WTC11 (cell line): ENCODE results near the gene OSBPL5. TPM values are rescaled to one million over a fixed set of nuclear protein-coding genes. Genes with fewer than 3 reads are reported as not detected.
A peak's percentile ranks its signal among the peaks of the same experiment; 100 is the strongest.

Experiments used
- ATAC-seq: fragments of 200-7000 bp; cut with Tn5 transposase; 2 replicates; pipeline ENCODE4 v1.10.0; 2021; ENCODE audit warnings: mild to moderate bottlenecking, moderate library complexity
- CTCF ChIA-PET: fragments of 300-600 bp; sonication (Branson Sonifier 250); formaldehyde crosslinking; loops from one replicate; lab custom pipeline; 2021; ENCODE audit warnings: antibody characterized with exemption; lab: Charles Lee
- POLR2A ChIA-PET: fragments of 350-600 bp; sonication (Branson Sonifier 250); formaldehyde crosslinking; loops from one replicate; lab custom pipeline; 2021; ENCODE audit warnings: antibody characterized with exemption; lab: Charles Lee
- DNase-seq: peaks from one replicate; pipeline ENCODE4 v3.0.0; 2021; ENCODE audit warnings: low spot score
- H3K27ac Mint-ChIP-seq: 2 replicates; pipeline ENCODE4 v1.8.0; 2021; ENCODE audit warnings: mixed read lengths
- H3K27me3 Mint-ChIP-seq: 2 replicates; pipeline ENCODE4 v1.8.0; 2021; ENCODE audit warnings: low read depth, mild to moderate bottlenecking, moderate library complexity, mixed read lengths
- H3K36me3 Mint-ChIP-seq: 2 replicates; pipeline ENCODE4 v1.8.0; 2021; ENCODE audit warnings: mixed read lengths
- H3K4me1 Mint-ChIP-seq: 2 replicates; pipeline ENCODE4 v1.8.0; 2022; ENCODE audit warnings: mixed read lengths
- H3K4me3 Mint-ChIP-seq: 2 replicates; pipeline ENCODE4 v1.8.0; 2021; ENCODE audit warnings: mild to moderate bottlenecking, moderate library complexity, mixed read lengths
- H3K9me3 Mint-ChIP-seq: 2 replicates; pipeline ENCODE4 v1.8.0; 2021; ENCODE audit warnings: mixed read lengths
- ATF1 ChIP-seq: sonication (generic); formaldehyde crosslinking; IDR thresholded peaks from 2 replicates; pipeline ENCODE4 v1.8.1; 2023; ENCODE audit warnings: mild to moderate bottlenecking, moderate library complexity, missing genetic modification reagents
- CBFB ChIP-seq: sonication (generic); formaldehyde crosslinking; IDR thresholded peaks from 2 replicates; pipeline ENCODE4 v1.8.1; 2022; ENCODE audit warnings: mild to moderate bottlenecking, low read depth, missing genetic modification reagents
- CREB1 ChIP-seq: sonication (generic); formaldehyde crosslinking; IDR thresholded peaks from 2 replicates; pipeline ENCODE4 v1.8.0; 2023; ENCODE audit warnings: mild to moderate bottlenecking, missing genetic modification reagents
- CREM ChIP-seq: sonication (generic); formaldehyde crosslinking; IDR thresholded peaks from 2 replicates; pipeline ENCODE4 v1.8.1; 2022; ENCODE audit warnings: mild to moderate bottlenecking, missing genetic modification reagents, moderate library complexity
- E2F5 ChIP-seq: sonication (generic); formaldehyde crosslinking; IDR thresholded peaks from 2 replicates; pipeline ENCODE4 v1.8.1; 2022; ENCODE audit warnings: mild to moderate bottlenecking, moderate library complexity, missing genetic modification reagents
- ELF4 ChIP-seq: sonication (generic); formaldehyde crosslinking; IDR thresholded peaks from 2 replicates; pipeline ENCODE4 v1.8.1; 2022; ENCODE audit warnings: low read depth, mild to moderate bottlenecking, moderate library complexity, missing genetic modification reagents
- EMX1 ChIP-seq: fragments of 250-450 bp; sonication (Bioruptor Pico); IDR thresholded peaks from 2 replicates; pipeline ENCODE4 v1.8.0; 2021; ENCODE audit warnings: mild to moderate bottlenecking
- ERG ChIP-seq: fragments of 250-450 bp; sonication (Bioruptor Pico); IDR thresholded peaks from 2 replicates; pipeline ENCODE4 v1.8.0; 2021; ENCODE audit warnings: mild to moderate bottlenecking
- FOXP1 ChIP-seq: sonication (generic); formaldehyde crosslinking; IDR thresholded peaks from 2 replicates; pipeline ENCODE4 v1.8.0; 2022; ENCODE audit warnings: missing genetic modification reagents, mild to moderate bottlenecking, moderate library complexity, borderline replicate concordance
- GRHL2 ChIP-seq: fragments of 250-450 bp; sonication (Bioruptor Pico); IDR thresholded peaks from 2 replicates; pipeline ENCODE4 v1.8.0; 2022; ENCODE audit warnings: mild to moderate bottlenecking, moderate library complexity; ENCODE audit not compliant: insufficient replicate concordance, severe bottlenecking
- HMGA2 ChIP-seq: fragments of 250-450 bp; sonication (Bioruptor Pico); IDR thresholded peaks from 2 replicates; pipeline ENCODE4 v1.4.0; 2021; ENCODE audit warnings: mild to moderate bottlenecking, moderate library complexity
- HMGXB4 ChIP-seq: sonication (generic); formaldehyde crosslinking; IDR thresholded peaks from 2 replicates; pipeline ENCODE4 v1.8.1; 2023; ENCODE audit warnings: mild to moderate bottlenecking, moderate library complexity, missing genetic modification reagents
- KAT7 ChIP-seq: sonication (generic); formaldehyde crosslinking; IDR thresholded peaks from 2 replicates; pipeline ENCODE4 v1.8.1; 2023; ENCODE audit warnings: missing genetic modification reagents, mild to moderate bottlenecking, borderline replicate concordance
- MXD4 ChIP-seq: fragments of 250-450 bp; sonication (Bioruptor Pico); IDR thresholded peaks from 2 replicates; pipeline ENCODE4 v1.8.0; 2021; ENCODE audit warnings: mild to moderate bottlenecking, moderate library complexity, borderline replicate concordance
- MYBL2 ChIP-seq: sonication (generic); formaldehyde crosslinking; IDR thresholded peaks from 2 replicates; pipeline ENCODE4 v1.8.1; 2023; ENCODE audit warnings: mild to moderate bottlenecking, moderate library complexity, missing genetic modification reagents
- NFATC4 ChIP-seq: fragments of 250-450 bp; sonication (Bioruptor Pico); IDR thresholded peaks from 2 replicates; pipeline ENCODE4 v1.9.0; 2021; ENCODE audit warnings: mild to moderate bottlenecking
- NFE2L1 ChIP-seq: sonication (generic); formaldehyde crosslinking; IDR thresholded peaks from 2 replicates; pipeline ENCODE4 v1.8.1; 2023; ENCODE audit warnings: missing genetic modification reagents
- NR1H2 ChIP-seq: sonication (generic); formaldehyde crosslinking; IDR thresholded peaks from 2 replicates; pipeline ENCODE4 v1.9.0; 2021; ENCODE audit warnings: mild to moderate bottlenecking, moderate library complexity, missing genetic modification reagents
- ZNF263 ChIP-seq: sonication (generic); formaldehyde crosslinking; IDR thresholded peaks from 2 replicates; pipeline ENCODE4 v1.8.1; 2022; ENCODE audit warnings: low read depth, mild to moderate bottlenecking, moderate library complexity, missing genetic modification reagents
- total RNA-seq: library from RNA; stranded (reverse); gene quantifications from 3 replicates; pipeline ENCODE4 v1.2.3, GENCODE V29; 2021
- TF ChIP-seq, protein P1 (sequence below): fragments of 250-450 bp; sonication (Bioruptor Pico); IDR thresholded peaks from 2 replicates; pipeline ENCODE4 v1.9.0; 2021; ENCODE audit warnings: mild to moderate bottlenecking
- TF ChIP-seq, protein P2 (sequence below): sonication (generic); formaldehyde crosslinking; IDR thresholded peaks from 2 replicates; pipeline ENCODE4 v1.8.1; 2022; ENCODE audit warnings: low read depth, mild to moderate bottlenecking, moderate library complexity, missing genetic modification reagents, borderline replicate concordance

Gene OSBPL5
- total RNA-seq, 1 experiment from 2014 or later, result 17.7 TPM

- Mint-ChIP-seq H3K27me3 (no peaks in the 10 kb centered on the region), H3K27ac (no peak overlapping the region), H3K36me3 (no peaks in the 10 kb centered on the region), H3K4me1 (peaks cover 38% of the 10 kb centered on the region), H3K4me3 (no peak overlapping the region), H3K9me3 (no peaks in the 10 kb centered on the region)
- ATAC-seq (no peak; the same call in 1 of the 2 replicates), DNase-seq (no peak)
- ChIA-PET CTCF (no interaction called here), POLR2A (no interaction called here)
- TF ChIP-seq NFE2L1 (CRISPR knock-in tag) (peak; percentile 57; the same call in 1 of the 2 replicates), ATF1 (no peak)
Measured at GRCh38 chr11:3154001-3154599, 11.0 kb downstream of the OSBPL5 start.

DNA sequence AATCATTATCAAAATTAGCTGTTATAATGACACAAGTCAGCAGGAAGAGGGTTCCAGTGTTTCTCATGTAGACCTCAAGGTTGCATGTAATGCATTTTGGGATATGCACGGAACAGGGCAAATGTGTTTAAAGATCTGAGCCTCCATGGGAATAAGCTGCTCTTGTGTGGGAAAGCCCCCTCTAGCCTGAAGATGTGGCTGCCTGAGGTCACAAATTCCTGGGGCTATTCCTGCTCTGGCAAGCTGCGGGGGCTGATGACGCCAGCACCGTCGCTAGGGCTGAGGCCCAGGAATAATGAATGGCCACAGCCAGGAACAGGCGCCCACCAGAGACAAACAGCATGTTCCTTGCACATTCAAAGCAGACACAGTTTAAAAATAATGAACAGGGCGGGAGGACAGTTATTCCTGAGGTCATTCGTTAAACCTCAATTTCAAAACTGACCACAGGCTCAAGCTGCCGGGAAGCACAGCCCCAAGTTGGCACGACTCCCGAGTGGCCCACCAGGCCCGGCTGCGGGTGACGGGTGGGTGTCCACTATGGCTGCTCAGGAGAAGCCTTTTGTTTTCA, 11.7 kb downstream of the OSBPL5 start:
- DNase-seq (no peak), ATAC-seq (no peak)
- H3K27ac Mint-ChIP-seq, result peak overlapping the region; percentile 57; the same call in 1 of the 2 replicates
- no peaks in the 10 kb centered on the region for H3K36me3 Mint-ChIP-seq
- peaks cover 35% of the 10 kb centered on the region for H3K4me1 Mint-ChIP-seq
- no peaks in the 10 kb centered on the region for H3K9me3 Mint-ChIP-seq
- ChIA-PET POLR2A (no interaction called here), CTCF (interaction anchor here (1.2 kb wide), 1 partner anchor 15 kb away, joined by 4 read pairs; no protein-coding TSS in a partner anchor)
- H3K4me3 Mint-ChIP-seq, result no peak overlapping the region
- no peaks in the 10 kb centered on the region for H3K27me3 Mint-ChIP-seq
- no peak for TF ChIP-seq ZNF263 (CRISPR knock-in tag)
- no peak for TF ChIP-seq KAT7 (CRISPR knock-in tag)
- TF ChIP-seq CBFB, result no peak
- no peak for TF ChIP-seq GRHL2 (CRISPR knock-in tag)

GRCh38 chr11:3152471-3153110, 12.5 kb downstream of the OSBPL5 start:
- ATAC-seq (no peak), DNase-seq (no peak)
- Mint-ChIP-seq H3K27ac (peak overlapping the region; percentile 57; the same call in 1 of the 2 replicates), H3K4me1 (peaks cover 32% of the 10 kb centered on the region), H3K27me3 (no peaks in the 10 kb centered on the region), H3K36me3 (no peaks in the 10 kb centered on the region), H3K4me3 (no peak overlapping the region), H3K9me3 (no peaks in the 10 kb centered on the region)
- CTCF ChIA-PET, result interaction anchor here (1.0 to 1.2 kb wide), 2 partner anchors 8 to 14 kb away, joined by 4 to 5 read pairs; no protein-coding TSS in a partner anchor
- TF ChIP-seq, protein P1, sequence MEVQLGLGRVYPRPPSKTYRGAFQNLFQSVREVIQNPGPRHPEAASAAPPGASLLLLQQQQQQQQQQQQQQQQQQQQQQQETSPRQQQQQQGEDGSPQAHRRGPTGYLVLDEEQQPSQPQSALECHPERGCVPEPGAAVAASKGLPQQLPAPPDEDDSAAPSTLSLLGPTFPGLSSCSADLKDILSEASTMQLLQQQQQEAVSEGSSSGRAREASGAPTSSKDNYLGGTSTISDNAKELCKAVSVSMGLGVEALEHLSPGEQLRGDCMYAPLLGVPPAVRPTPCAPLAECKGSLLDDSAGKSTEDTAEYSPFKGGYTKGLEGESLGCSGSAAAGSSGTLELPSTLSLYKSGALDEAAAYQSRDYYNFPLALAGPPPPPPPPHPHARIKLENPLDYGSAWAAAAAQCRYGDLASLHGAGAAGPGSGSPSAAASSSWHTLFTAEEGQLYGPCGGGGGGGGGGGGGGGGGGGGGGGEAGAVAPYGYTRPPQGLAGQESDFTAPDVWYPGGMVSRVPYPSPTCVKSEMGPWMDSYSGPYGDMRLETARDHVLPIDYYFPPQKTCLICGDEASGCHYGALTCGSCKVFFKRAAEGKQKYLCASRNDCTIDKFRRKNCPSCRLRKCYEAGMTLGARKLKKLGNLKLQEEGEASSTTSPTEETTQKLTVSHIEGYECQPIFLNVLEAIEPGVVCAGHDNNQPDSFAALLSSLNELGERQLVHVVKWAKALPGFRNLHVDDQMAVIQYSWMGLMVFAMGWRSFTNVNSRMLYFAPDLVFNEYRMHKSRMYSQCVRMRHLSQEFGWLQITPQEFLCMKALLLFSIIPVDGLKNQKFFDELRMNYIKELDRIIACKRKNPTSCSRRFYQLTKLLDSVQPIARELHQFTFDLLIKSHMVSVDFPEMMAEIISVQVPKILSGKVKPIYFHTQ (CRISPR knock-in tag), result no peak
- TF ChIP-seq, protein P2, sequence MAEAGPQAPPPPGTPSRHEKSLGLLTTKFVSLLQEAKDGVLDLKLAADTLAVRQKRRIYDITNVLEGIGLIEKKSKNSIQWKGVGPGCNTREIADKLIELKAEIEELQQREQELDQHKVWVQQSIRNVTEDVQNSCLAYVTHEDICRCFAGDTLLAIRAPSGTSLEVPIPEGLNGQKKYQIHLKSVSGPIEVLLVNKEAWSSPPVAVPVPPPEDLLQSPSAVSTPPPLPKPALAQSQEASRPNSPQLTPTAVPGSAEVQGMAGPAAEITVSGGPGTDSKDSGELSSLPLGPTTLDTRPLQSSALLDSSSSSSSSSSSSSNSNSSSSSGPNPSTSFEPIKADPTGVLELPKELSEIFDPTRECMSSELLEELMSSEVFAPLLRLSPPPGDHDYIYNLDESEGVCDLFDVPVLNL (CRISPR knock-in tag), result no peak
- no peak for TF ChIP-seq MXD4
- TF ChIP-seq E2F5 (CRISPR knock-in tag), result no peak
- no peak for TF ChIP-seq CREB1
- no peak for TF ChIP-seq ELF4 (CRISPR knock-in tag)
- POLR2A ChIA-PET, result no interaction called here

- ChIA-PET POLR2A (no interaction called here), CTCF (interaction anchor here (0.7 to 1.5 kb wide), 4 partner anchors 12 to 19 kb away, joined by 3 to 5 read pairs (median 4); no protein-coding TSS in a partner anchor)
- Mint-ChIP-seq H3K27ac (peak overlapping the region; percentile 34; the same call in 1 of the 2 replicates), H3K27me3 (no peaks in the 10 kb centered on the region), H3K4me3 (no peak overlapping the region), H3K4me1 (peaks cover 21% of the 10 kb centered on the region), H3K9me3 (no peaks in the 10 kb centered on the region), H3K36me3 (no peaks in the 10 kb centered on the region)
- ATAC-seq (no peak), DNase-seq (no peak)
- TF ChIP-seq CREM, result no peak
- TF ChIP-seq ERG (CRISPR knock-in tag), result no peak
- TF ChIP-seq NFATC4, result no peak
- TF ChIP-seq NR1H2, result no peak
- TF ChIP-seq MYBL2 (CRISPR knock-in tag), result no peak
- TF ChIP-seq EMX1 (CRISPR knock-in tag), result no peak
- TF ChIP-seq HMGA2 (CRISPR knock-in tag), result no peak
- no peak for TF ChIP-seq HMGXB4
- no peak for TF ChIP-seq FOXP1 (CRISPR knock-in tag)
Measured at GRCh38 chr11:3150726-3151125, 14.4 kb downstream of the OSBPL5 start.
